SHP77 (cell line): ENCODE measurements around the gene RBM47.
"Not testable (repeated sequence)": the region's sequence is repeated elsewhere in the genome, so short reads cannot be mapped to it uniquely, and the experiment has no call there.

ENCODE experiments used
- DNase-seq, 2 experiments: peaks; one replicate each; lab custom pipeline; 2025; lab: John Stamatoyannopoulos, UW

Gene RBM47

GRCh38 chr4:40629401-40630334 lies at the start of gene RBM47:
Gene RBM47 (minus strand): TSS chr4:40629864. CDS start chr4:40438893, 190,971 bp downstream.
- DNase-seq: no peak

GRCh38 chr4:40678421-40678820 lies 48.8 kb upstream of the RBM47 start:
- no peak for DNase-seq

- DNase-seq: no peak
Measured at GRCh38 chr4:40675166-40675565, 45.5 kb upstream of the RBM47 start.

- DNase-seq: no peak
Measured at GRCh38 chr4:40672528-40673522, 43.2 kb upstream of the RBM47 start.

- DNase-seq: no peak
Measured at GRCh38 chr4:40669504-40669903, 39.8 kb upstream of the RBM47 start.

- no peak for DNase-seq
Measured at GRCh38 chr4:40665842-40666241, 36.2 kb upstream of the RBM47 start.

- peak; percentile 67 to 94 for DNase-seq
Measured at GRCh38 chr4:40662962-40663604, 33.4 kb upstream of the RBM47 start.

- DNase-seq: no peak
Measured at GRCh38 chr4:40661803-40662202, 32.1 kb upstream of the RBM47 start.

GRCh38 chr4:40656201-40656863 lies 26.7 kb upstream of the RBM47 start:
- no peak for DNase-seq

GRCh38 chr4:40651280-40651679 lies 21.6 kb upstream of the RBM47 start:
- no peak for DNase-seq

- DNase-seq: no peak
Measured at GRCh38 chr4:40649321-40649720, 19.7 kb upstream of the RBM47 start.

GRCh38 chr4:40648742-40649281 lies 19.1 kb upstream of the RBM47 start:
- DNase-seq: no peak

GRCh38 chr4:40648131-40648530 lies 18.5 kb upstream of the RBM47 start:
- DNase-seq: no peak

GRCh38 chr4:40645586-40645985 lies 15.9 kb upstream of the RBM47 start:
- DNase-seq: no peak

GRCh38 chr4:40632080-40632479 lies 2.4 kb upstream of the RBM47 start:
- no peak for DNase-seq

- DNase-seq: no peak
Measured at GRCh38 chr4:40630335-40631021, 814 bp upstream of the RBM47 start.

- DNase-seq: no peak
Measured at GRCh38 chr4:40628888-40629287, 776 bp downstream of the RBM47 start.

- DNase-seq: not testable (repeated sequence)
Measured at GRCh38 chr4:40628407-40628806, 1.3 kb downstream of the RBM47 start.

- DNase-seq: no peak
Measured at GRCh38 chr4:40627540-40627939, 2.1 kb downstream of the RBM47 start.

- no peak for DNase-seq
Measured at GRCh38 chr4:40626183-40626990, 3.3 kb downstream of the RBM47 start.
